Measurements from ENCODE around the gene HHATL. TPM values are rescaled to one million over a fixed set of nuclear protein-coding genes. Genes with fewer than 3 reads are reported as not detected.

Gene HHATL
- total RNA-seq, 1 experiment from 2014 or later = not detected

GRCh38 chr3:42700366-42701288 is 2.0 kb downstream of the HHATL start:
- Mint-ChIP-seq H3K27ac (ENCODE audit: unreplicated experiment) (no peak overlapping the region), H3K27me3 (ENCODE audit: insufficient read depth, unreplicated experiment) (peaks cover 5% of the 10 kb centered on the region), H3K4me3 (ENCODE audit: unreplicated experiment) (no peak overlapping the region), H3K4me1 (ENCODE audit: low read depth, unreplicated experiment) (no peaks in the 10 kb centered on the region), H3K9me3 (ENCODE audit: unreplicated experiment) (no peaks in the 10 kb centered on the region), H3K36me3 (ENCODE audit: insufficient read depth, unreplicated experiment) (no peaks in the 10 kb centered on the region)
- Histone ChIP-seq H3K4me1 (no peaks in the 10 kb centered on the region), H3K36me3 (ENCODE audit: control insufficient read depth, insufficient read depth, low read length) (no peaks in the 10 kb centered on the region), H3K4me3 (ENCODE audit: low read depth, low read length) (no peak overlapping the region), H3K27me3 (replicated peaks; ENCODE audit: control insufficient read depth, insufficient read depth, low read length) (no peaks in the 10 kb centered on the region; the same call in 1 of the 2 replicates), H3K9me3 (no peaks in the 10 kb centered on the region)
- POLR2A ChIA-PET = no interaction called here
- no peak for DNase-seq
- TF ChIP-seq, protein P1, sequence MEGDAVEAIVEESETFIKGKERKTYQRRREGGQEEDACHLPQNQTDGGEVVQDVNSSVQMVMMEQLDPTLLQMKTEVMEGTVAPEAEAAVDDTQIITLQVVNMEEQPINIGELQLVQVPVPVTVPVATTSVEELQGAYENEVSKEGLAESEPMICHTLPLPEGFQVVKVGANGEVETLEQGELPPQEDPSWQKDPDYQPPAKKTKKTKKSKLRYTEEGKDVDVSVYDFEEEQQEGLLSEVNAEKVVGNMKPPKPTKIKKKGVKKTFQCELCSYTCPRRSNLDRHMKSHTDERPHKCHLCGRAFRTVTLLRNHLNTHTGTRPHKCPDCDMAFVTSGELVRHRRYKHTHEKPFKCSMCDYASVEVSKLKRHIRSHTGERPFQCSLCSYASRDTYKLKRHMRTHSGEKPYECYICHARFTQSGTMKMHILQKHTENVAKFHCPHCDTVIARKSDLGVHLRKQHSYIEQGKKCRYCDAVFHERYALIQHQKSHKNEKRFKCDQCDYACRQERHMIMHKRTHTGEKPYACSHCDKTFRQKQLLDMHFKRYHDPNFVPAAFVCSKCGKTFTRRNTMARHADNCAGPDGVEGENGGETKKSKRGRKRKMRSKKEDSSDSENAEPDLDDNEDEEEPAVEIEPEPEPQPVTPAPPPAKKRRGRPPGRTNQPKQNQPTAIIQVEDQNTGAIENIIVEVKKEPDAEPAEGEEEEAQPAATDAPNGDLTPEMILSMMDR (IDR thresholded peaks at IDR 0.05; ENCODE audit: insufficient read depth in 1 of 2, low read depth in 1 of 2, low read length in 1 of 2, severe bottlenecking in 1 of 2, unreplicated experiment in 1 of 2) = no peak
- intact Hi-C loops (cut with micrococcal nuclease; ENCODE audit: unreplicated experiment) = no loop called here
- BruUV-seq (replicated peaks) = no TSS peak
- CTCF ChIA-PET = no interaction called here

GRCh38 chr3:42699511-42699971 is 3.1 kb downstream of the HHATL start:
- no TSS peak for BruUV-seq (replicated peaks)
- no peaks in the 10 kb centered on the region for H3K36me3 ChIP-seq (ENCODE audit: control insufficient read depth, insufficient read depth, low read length)

GRCh38 chr3:42698911-42699230 is 3.7 kb downstream of the HHATL start:
- no peaks in the 10 kb centered on the region for H3K4me1 Mint-ChIP-seq (ENCODE audit: low read depth, unreplicated experiment)
- no peaks in the 10 kb centered on the region for H3K4me1 ChIP-seq
- POLR2A ChIA-PET = no interaction called here
- peaks cover 5% of the 10 kb centered on the region for H3K27me3 Mint-ChIP-seq (ENCODE audit: insufficient read depth, unreplicated experiment)
- no peak overlapping the region for H3K4me3 ChIP-seq (ENCODE audit: low read depth, low read length)
- H3K27ac Mint-ChIP-seq (ENCODE audit: unreplicated experiment) = no peak overlapping the region
- intact Hi-C loops (cut with micrococcal nuclease; ENCODE audit: unreplicated experiment) = no loop called here
- TF ChIP-seq, protein P1 (IDR thresholded peaks at IDR 0.05; ENCODE audit: insufficient read depth in 1 of 2, low read depth in 1 of 2, low read length in 1 of 2, severe bottlenecking in 1 of 2, unreplicated experiment in 1 of 2) = no peak
- CTCF ChIA-PET = no interaction called here
- H3K27me3 ChIP-seq (replicated peaks; ENCODE audit: control insufficient read depth, insufficient read depth, low read length) = no peaks in the 10 kb centered on the region; the same call in 1 of the 2 replicates
- no peaks in the 10 kb centered on the region for H3K36me3 Mint-ChIP-seq (ENCODE audit: insufficient read depth, unreplicated experiment)
- DNase-seq = no peak
- no peak overlapping the region for H3K4me3 Mint-ChIP-seq (ENCODE audit: unreplicated experiment)
- H3K36me3 ChIP-seq (ENCODE audit: control insufficient read depth, insufficient read depth, low read length) = no peaks in the 10 kb centered on the region
- no TSS peak for BruUV-seq (replicated peaks)
- no peaks in the 10 kb centered on the region for H3K9me3 Mint-ChIP-seq (ENCODE audit: unreplicated experiment)
- no peaks in the 10 kb centered on the region for H3K9me3 ChIP-seq

More at GRCh38 chr3:42699511-42699971, 3.1 kb downstream of the HHATL start:
- TF ChIP-seq, protein P1 (IDR thresholded peaks at IDR 0.05; ENCODE audit: insufficient read depth in 1 of 2, low read depth in 1 of 2, low read length in 1 of 2, severe bottlenecking in 1 of 2, unreplicated experiment in 1 of 2) = no peak
- H3K36me3 Mint-ChIP-seq (ENCODE audit: insufficient read depth, unreplicated experiment) = no peaks in the 10 kb centered on the region
- H3K9me3 Mint-ChIP-seq (ENCODE audit: unreplicated experiment) = no peaks in the 10 kb centered on the region
- CTCF ChIA-PET = no interaction called here
- intact Hi-C loops (cut with micrococcal nuclease; ENCODE audit: unreplicated experiment) = no loop called here
- no peak overlapping the region for H3K4me3 Mint-ChIP-seq (ENCODE audit: unreplicated experiment)
- Histone ChIP-seq H3K27me3 (replicated peaks; ENCODE audit: control insufficient read depth, insufficient read depth, low read length) (no peaks in the 10 kb centered on the region; the same call in 1 of the 2 replicates), H3K4me3 (ENCODE audit: low read depth, low read length) (no peak overlapping the region), H3K9me3 (no peaks in the 10 kb centered on the region), H3K4me1 (no peaks in the 10 kb centered on the region)
- H3K27me3 Mint-ChIP-seq (ENCODE audit: insufficient read depth, unreplicated experiment) = peaks cover 5% of the 10 kb centered on the region
- POLR2A ChIA-PET = no interaction called here
- H3K4me1 Mint-ChIP-seq (ENCODE audit: low read depth, unreplicated experiment) = no peaks in the 10 kb centered on the region
- no peak overlapping the region for H3K27ac Mint-ChIP-seq (ENCODE audit: unreplicated experiment)
- DNase-seq = no peak

Measured in Caco-2 (cell line).